Measurements from ENCODE around the gene CEBPE.

GRCh38 chr14:23115039-23115731, 3.9 kb downstream of the CEBPE start:
- TF ChIP-seq EZH2 (IDR thresholded peaks at IDR 0.05; ENCODE audit: borderline replicate concordance, low read length), result no peak
- no peak for TF ChIP-seq CTCF (IDR thresholded peaks at IDR 0.05; ENCODE audit: low read length)

Measured in OCI-LY1 (cell line).